Neuronal stem cell (in vitro differentiated cells): Measurements from ENCODE around the gene DPAGT1.

Experiments
- DNase-seq: peaks from one replicate; pipeline ENCODE4 v3.0.0-alpha.2; 2013; ENCODE audit warnings: low spot score
- H2AFZ ChIP-seq: one replicate; pipeline ENCODE4 v1.6.1; 2013; ENCODE audit warnings: mild to moderate bottlenecking, low read length, inconsistent platforms
- H2AK5ac ChIP-seq: 2 replicates; pipeline ENCODE4 v1.6.1; 2013; ENCODE audit warnings: low read depth, mild to moderate bottlenecking, inconsistent platforms, low read length, moderate library complexity, mixed read lengths
- H2BK120ac ChIP-seq: 2 replicates; pipeline ENCODE4 v1.6.1; 2013; ENCODE audit warnings: low read depth, mild to moderate bottlenecking, inconsistent platforms, low read length, moderate library complexity, mixed read lengths
- H2BK12ac ChIP-seq: one replicate; pipeline ENCODE4 v1.6.1; 2013; ENCODE audit warnings: low read length, inconsistent platforms
- H2BK15ac ChIP-seq: 2 replicates; pipeline ENCODE4 v1.6.1; 2013; ENCODE audit warnings: mild to moderate bottlenecking, low read length, inconsistent platforms, mixed read lengths
- H2BK5ac ChIP-seq: one replicate; pipeline ENCODE4 v1.6.1; 2013; ENCODE audit warnings: inconsistent platforms, mild to moderate bottlenecking, low read length, moderate library complexity
- H3K14ac ChIP-seq: one replicate; pipeline ENCODE4 v1.6.1; 2013; ENCODE audit warnings: low read length, inconsistent platforms
- H3K18ac ChIP-seq: 2 replicates; pipeline ENCODE4 v1.6.1; 2013; ENCODE audit warnings: low read length, inconsistent platforms
- H3K23ac ChIP-seq: 2 replicates; pipeline ENCODE4 v1.6.1; 2013; ENCODE audit warnings: low read depth, mild to moderate bottlenecking, mixed read lengths, low read length, inconsistent platforms; ENCODE audit not compliant: poor library complexity
- H3K27ac ChIP-seq: replicated peaks from 3 replicates; pipeline ENCODE4 v1.5.1; 2013; ENCODE audit warnings: low read length, inconsistent platforms
- H3K27me3 ChIP-seq, 3 experiments: 2 replicates each; pipeline ENCODE4 v1.6.1; 2013; ENCODE audit warnings: low read length in 3 of 3, mild to moderate bottlenecking in 2 of 3, inconsistent platforms in 1 of 3, low read depth in 1 of 3, mixed read lengths in 1 of 3, moderate library complexity in 1 of 3; ENCODE audit not compliant: control insufficient read depth in 3 of 3, insufficient read depth in 3 of 3
- H3K36me3 ChIP-seq, 2 donors: replicated peaks in 1 of 2; 2 replicates each; pipeline ENCODE4 v1.6.1; 2013; ENCODE audit warnings: low read length in 2 of 2; ENCODE audit not compliant: control insufficient read depth in 2 of 2, insufficient read depth in 2 of 2
- H3K4ac ChIP-seq: 2 replicates; pipeline ENCODE4 v1.6.1; 2013; ENCODE audit warnings: inconsistent platforms, mild to moderate bottlenecking, low read length, moderate library complexity
- H3K4me1 ChIP-seq, 2 donors: 1 replicate in 1 of 2; 2 replicates in 1 of 2; pipeline ENCODE4 v1.6.1; 2013; ENCODE audit warnings: low read length in 2 of 2, low read depth in 1 of 2; ENCODE audit not compliant: control insufficient read depth in 2 of 2, insufficient read depth in 1 of 2
- H3K4me2 ChIP-seq: one replicate; pipeline ENCODE4 v1.6.1; 2013; ENCODE audit warnings: mild to moderate bottlenecking, low read length, inconsistent platforms; ENCODE audit not compliant: insufficient read depth, poor library complexity, severe bottlenecking
- H3K4me3 ChIP-seq, 2 donors: 2 replicates each; pipeline ENCODE4 v1.5.1; 2013; ENCODE audit warnings: low read length in 2 of 2, mild to moderate bottlenecking in 2 of 2, inconsistent platforms in 1 of 2, moderate library complexity in 1 of 2
- H3K79me1 ChIP-seq: one replicate; pipeline ENCODE4 v1.6.1; 2013; ENCODE audit warnings: low read depth, mild to moderate bottlenecking, inconsistent platforms, low read length, moderate library complexity
- H3K9ac ChIP-seq: one replicate; pipeline ENCODE4 v1.6.1; 2013; ENCODE audit warnings: mild to moderate bottlenecking, low read depth, low read length, inconsistent platforms; ENCODE audit not compliant: poor library complexity
- H3K9me3 ChIP-seq, 2 donors: replicated peaks in 1 of 2; 2 replicates each; pipeline versions ENCODE3 to v1.6.1; 2013; ENCODE audit warnings: low read length in 2 of 2, mild to moderate bottlenecking in 2 of 2, inconsistent platforms in 1 of 2, low read depth in 1 of 2, mixed read lengths in 1 of 2, moderate library complexity in 1 of 2; ENCODE audit not compliant: control insufficient read depth in 2 of 2, insufficient read depth in 1 of 2
- H4K8ac ChIP-seq: one replicate; pipeline ENCODE4 v1.6.1; 2013; ENCODE audit warnings: low read depth, mild to moderate bottlenecking, inconsistent platforms, low read length, moderate library complexity
- H4K91ac ChIP-seq: one replicate; pipeline ENCODE4 v1.6.1; 2013; ENCODE audit warnings: low read length, low read depth, mild to moderate bottlenecking, inconsistent platforms; ENCODE audit not compliant: poor library complexity
- WGBS, 2 donors: extraction: QIAGEN DNeasy Blood & Tissue Kit; methylation state at CpG; one replicate each; pipeline ENCODE4 v1.1.7; 2013; ENCODE audit warnings: missing lambda C conversion rate in 2 of 2, mixed read lengths in 1 of 2; ENCODE audit not compliant: insufficient read length in 2 of 2, insufficient replicate concordance in 1 of 2; ENCODE audit errors: extremely low coverage in 2 of 2; 5-methylcytosine and 5-hydroxymethylcytosine counted together

The DPAGT1 gene

GRCh38 chr11:119111361-119111925 lies 9.8 kb upstream of the DPAGT1 start:
- H3K27me3 ChIP-seq = peaks cover 0 to 5% (median 0%) of the 10 kb centered on the region in 3 experiments
- H3K36me3 ChIP-seq = peaks cover 6 to 37% of the 10 kb centered on the region in 2 donors
- H4K8ac ChIP-seq = no peak overlapping the region
- H3K4me2 ChIP-seq = no peak overlapping the region
- H3K27ac ChIP-seq = no peak overlapping the region
- no peak overlapping the region for H3K18ac ChIP-seq
- H3K23ac ChIP-seq = no peak overlapping the region
- H3K79me1 ChIP-seq = no peaks in the 10 kb centered on the region
- H2BK12ac ChIP-seq = no peak overlapping the region
- no peak overlapping the region for H4K91ac ChIP-seq
- no CpG with 5 or more reads among the region's 11 CpGs for WGBS, 2 donors
- H2AFZ ChIP-seq = no peak overlapping the region
- no peak overlapping the region for H3K9ac ChIP-seq
- H3K4ac ChIP-seq = no peak overlapping the region
- no peak for DNase-seq
- no peak overlapping the region for H2AK5ac ChIP-seq
- H3K4me3 ChIP-seq = no peak overlapping the region
- H2BK5ac ChIP-seq = peak overlapping the region; percentile 31
- H3K9me3 ChIP-seq = no peaks in the 10 kb centered on the region
- no peak overlapping the region for H2BK120ac ChIP-seq
- H3K14ac ChIP-seq = no peak overlapping the region
- H3K4me1 ChIP-seq = peaks cover 10 to 12% of the 10 kb centered on the region in 2 donors
- H2BK15ac ChIP-seq = no peak overlapping the region

GRCh38 chr11:119110439-119110838 lies 8.8 kb upstream of the DPAGT1 start:
- Histone ChIP-seq H3K27ac (no peak overlapping the region), H3K18ac (no peak overlapping the region), H4K91ac (no peak overlapping the region), H2BK120ac (no peak overlapping the region), H3K79me1 (no peaks in the 10 kb centered on the region), H3K36me3 (peaks cover 6 to 37% of the 10 kb centered on the region in 2 donors), H3K9me3 (no peaks in the 10 kb centered on the region), H2BK5ac (no peak overlapping the region), H3K4me1 (peaks cover 12 to 18% of the 10 kb centered on the region in 2 donors), H3K9ac (no peak overlapping the region), H3K4me2 (no peak overlapping the region), H3K27me3 (peaks cover 0 to 5% (median 0%) of the 10 kb centered on the region in 3 experiments), H2BK15ac (no peak overlapping the region), H3K14ac (no peak overlapping the region), H3K4me3 (no peak overlapping the region), H2BK12ac (no peak overlapping the region), H4K8ac (no peak overlapping the region), H2AFZ (no peak overlapping the region), H3K4ac (no peak overlapping the region), H2AK5ac (no peak overlapping the region), H3K23ac (no peak overlapping the region)
- DNase-seq = no peak
- no CpG with 5 or more reads among the region's 10 CpGs for WGBS, 2 donors

- Histone ChIP-seq H2BK15ac (no peak overlapping the region), H3K23ac (no peak overlapping the region), H3K4me3 (no peak overlapping the region)
These were observed 8.2 kb upstream of the DPAGT1 start for GRCh38 chr11:119109843-119110242.

GRCh38 chr11:119108857-119109221 lies 7.2 kb upstream of the DPAGT1 start:
- H2AFZ ChIP-seq = no peak overlapping the region
- no peak overlapping the region for H2BK120ac ChIP-seq
- no peak overlapping the region for H3K14ac ChIP-seq
- no peak overlapping the region for H3K4me2 ChIP-seq
- no peak overlapping the region for H4K91ac ChIP-seq
- peaks cover 12 to 18% of the 10 kb centered on the region in 2 donors for H3K4me1 ChIP-seq
- no peak overlapping the region for H3K9ac ChIP-seq
- no peak overlapping the region for H3K27ac ChIP-seq
- H3K9me3 ChIP-seq = no peaks in the 10 kb centered on the region
- H3K27me3 ChIP-seq = peaks cover 0 to 5% (median 0%) of the 10 kb centered on the region in 3 experiments
- H3K4me3 ChIP-seq = peak overlapping the region in 1 of 2 donors; percentile 59
- no peak overlapping the region for H2BK12ac ChIP-seq
- no peak overlapping the region for H2BK15ac ChIP-seq
- H3K18ac ChIP-seq = no peak overlapping the region
- peaks cover 5 to 31% of the 10 kb centered on the region in 2 donors for H3K36me3 ChIP-seq
- no peak for DNase-seq
- no peak overlapping the region for H2BK5ac ChIP-seq
- H3K23ac ChIP-seq = no peak overlapping the region
- no CpG with 5 or more reads among the region's 2 CpGs for WGBS, 2 donors
- no peak overlapping the region for H3K4ac ChIP-seq
- H4K8ac ChIP-seq = no peak overlapping the region
- H2AK5ac ChIP-seq = no peak overlapping the region
- H3K79me1 ChIP-seq = no peaks in the 10 kb centered on the region

More at GRCh38 chr11:119109843-119110242, 8.2 kb upstream of the DPAGT1 start:
- no peak overlapping the region for H3K27ac ChIP-seq
- H3K18ac ChIP-seq = no peak overlapping the region
- no peaks in the 10 kb centered on the region for H3K9me3 ChIP-seq
- no peak overlapping the region for H3K4me2 ChIP-seq
- peaks cover 0 to 5% (median 0%) of the 10 kb centered on the region in 3 experiments for H3K27me3 ChIP-seq
- H3K9ac ChIP-seq = no peak overlapping the region
- H2AK5ac ChIP-seq = peak overlapping the region; percentile 30
- no CpG with 5 or more reads among the region's 3 CpGs for WGBS, 2 donors
- H3K4ac ChIP-seq = no peak overlapping the region
- H3K79me1 ChIP-seq = no peaks in the 10 kb centered on the region
- H4K91ac ChIP-seq = no peak overlapping the region
- H2BK12ac ChIP-seq = no peak overlapping the region
- H3K36me3 ChIP-seq = peaks cover 6 to 37% of the 10 kb centered on the region in 2 donors
- H3K4me1 ChIP-seq = peaks cover 12 to 18% of the 10 kb centered on the region in 2 donors
- H3K14ac ChIP-seq = no peak overlapping the region
- no peak overlapping the region for H2BK120ac ChIP-seq
- no peak for DNase-seq
- H2AFZ ChIP-seq = no peak overlapping the region
- no peak overlapping the region for H4K8ac ChIP-seq
- H2BK5ac ChIP-seq = no peak overlapping the region
